Measurements from ENCODE around the gene MBOAT2. TPM values are rescaled to one million over a fixed set of nuclear protein-coding genes. Genes with fewer than 3 reads are reported as not detected.

MBOAT2 gene
- total RNA-seq, 1 experiment from 2014 or later = 16.8 TPM

- TF ChIP-seq YY1 (IDR thresholded peaks at IDR 0.05; ENCODE audit: extremely low read depth, insufficient replicate concordance, low read depth, low read length) = no peak
Observed at GRCh38 chr2:8998418-8999101, 4.9 kb downstream of the MBOAT2 start (continued).

GRCh38 chr2:8997631-8998030, 5.9 kb downstream of the MBOAT2 start:
- Histone ChIP-seq H3K36me3 (ENCODE audit: control insufficient read depth in 1 of 2, insufficient read depth in 2 of 2, low read length in 2 of 2) (no peaks in the 10 kb centered on the region), H4K20me1 (ENCODE audit: insufficient read depth) (no peaks in the 10 kb centered on the region), H3K4me3 (replicated peaks in 1 of 2; ENCODE audit: low read depth in 1 of 2, low read length in 2 of 2) (no peak overlapping the region), H3K27me3 (ENCODE audit: insufficient read depth, low read length) (no peaks in the 10 kb centered on the region), H2AFZ (ENCODE audit: low read depth, low read length, poor library complexity, severe bottlenecking) (no peak overlapping the region), H3K27ac (ENCODE audit: low read depth, low read length) (no peak overlapping the region), H3K9me2 (ENCODE audit: insufficient read depth) (no peaks in the 10 kb centered on the region), H3K9me3 (ENCODE audit: control insufficient read depth in 1 of 2, insufficient read depth in 1 of 2, low read depth in 1 of 2, low read length in 2 of 2) (no peaks in the 10 kb centered on the region), H3K4me1 (ENCODE audit: control insufficient read depth in 1 of 2, insufficient read depth in 2 of 2, low read length in 2 of 2) (peaks cover 14 to 26% of the 10 kb centered on the region in 2 experiments), H3K9ac (ENCODE audit: low read length) (no peak overlapping the region), H3K79me2 (ENCODE audit: insufficient read depth, low read length) (peaks cover 20% of the 10 kb centered on the region), H3K4me2 (ENCODE audit: low read length) (no peak overlapping the region)
- BruUV-seq (replicated peaks) = no TSS peak
- intact Hi-C loops (cut with micrococcal nuclease) = no loop called here
- POLR2A ChIA-PET = no interaction called here
- CTCF ChIA-PET = no interaction called here
- DNase-seq (ENCODE audit: low read depth, low spot score) (no peak), ATAC-seq (no peak)
- TF ChIP-seq ZNF274 (IDR thresholded peaks at IDR 0.05; ENCODE audit: low read depth, low read length) (no peak), EGR1 (IDR thresholded peaks at IDR 0.05; ENCODE audit: low read depth) (no peak), SIN3A (IDR thresholded peaks at IDR 0.05; ENCODE audit: low read depth) (no peak), SRF (IDR thresholded peaks at IDR 0.05; ENCODE audit: low read depth) (no peak), POLR2A (IDR thresholded peaks at IDR 0.05; ENCODE audit: borderline replicate concordance, extremely low read depth, insufficient read depth, insufficient read length) (no peak), YY1 (IDR thresholded peaks at IDR 0.05; ENCODE audit: extremely low read depth, insufficient replicate concordance, low read depth, low read length) (no peak), EZH2 (IDR thresholded peaks at IDR 0.05) (no peak), TCF7L2 (IDR thresholded peaks at IDR 0.05; ENCODE audit: borderline replicate concordance, extremely low read depth, insufficient read depth, insufficient read length) (no peak), ZFX (IDR thresholded peaks at IDR 0.05) (no peak), EZH2phosphoT487 (IDR thresholded peaks at IDR 0.05; ENCODE audit: borderline replicate concordance) (no peak), CBX3 (IDR thresholded peaks at IDR 0.05; ENCODE audit: low read depth) (no peak), FOSL1 (IDR thresholded peaks at IDR 0.05; ENCODE audit: low read depth) (no peak), POLR2AphosphoS5 (IDR thresholded peaks at IDR 0.05; ENCODE audit: low read depth, low read length) (no peak), MAX (IDR thresholded peaks at IDR 0.05) (no peak)
- RAD21 ChIA-PET (ENCODE audit: low non-redundant PET in 1 of 2, low total read pairs in 2 of 2, uncharacterized antibody in 2 of 2, unreplicated experiment in 2 of 2) = no interaction called here

Measured in HCT116 (cell line).